Thyroid gland (tissue), 4 donors: Measurements from ENCODE around the gene TLR5. TPM values are rescaled to one million over a fixed set of nuclear protein-coding genes. Genes with fewer than 3 reads are reported as not detected.
A peak's percentile ranks its signal among the peaks of the same experiment; 100 is the strongest.

ENCODE experiments used
- DNase-seq, 2 donors: peaks; one replicate each; pipeline ENCODE4 v3.0.0-alpha.2; 2019
- H3K27ac ChIP-seq, 3 donors: fragments of 200-600 bp; sonication (generic); 1 replicate in 2 of 3; 2 replicates in 1 of 3; pipeline ENCODE4 v1.5.1; 2016 to 2019; ENCODE audit warnings: mild to moderate bottlenecking in 1 of 3, moderate library complexity in 1 of 3
- H3K27me3 ChIP-seq: fragments of 200-600 bp; sonication (generic); one replicate; pipeline ENCODE4 v1.5.1; 2019
- H3K36me3 ChIP-seq, 2 donors: fragments of 200-600 bp; sonication (generic); one replicate each; pipeline ENCODE4 v1.5.1; 2016 to 2019
- H3K4me1 ChIP-seq, 2 donors: fragments of 200-600 bp; sonication (generic); one replicate each; pipeline ENCODE4 v1.5.1; 2017 to 2019
- H3K4me3 ChIP-seq, 3 donors: fragments of 200-600 bp; sonication (generic); replicated peaks in 1 of 3; 1 replicate in 2 of 3; 2 replicates in 1 of 3; pipeline ENCODE4 v1.5.1; 2016; ENCODE audit warnings: mild to moderate bottlenecking in 1 of 3
- H3K9me3 ChIP-seq: fragments of 200-600 bp; sonication (generic); one replicate; pipeline ENCODE4 v1.5.1; 2017
- CTCF ChIP-seq, 6 experiments: fragments of 200-600 bp in 3 of 6; fragments of 450-650 bp in 3 of 6; sonication (generic) in 3 of 6; IDR thresholded peaks; one replicate each; pipeline ENCODE4 v1.5.1; 2016 to 2019; ENCODE audit warnings: antibody characterized with exemption in 6 of 6, mild to moderate bottlenecking in 2 of 6, inconsistent platforms in 1 of 6, moderate library complexity in 1 of 6
- POLR2A ChIP-seq, 2 donors: fragments of 450-650 bp; IDR thresholded peaks; one replicate each; pipeline ENCODE4 v1.6.1; 2017; ENCODE audit warnings: antibody characterized with exemption in 2 of 2, mild to moderate bottlenecking in 2 of 2, moderate library complexity in 1 of 2
- WGBS, 2 donors: methylation state at CpG; one replicate each; pipeline ENCODE4 v1.1.5; 2017; 5-methylcytosine and 5-hydroxymethylcytosine counted together
- intact Hi-C: fragments of 100-400 bp; cut with DNase I; formaldehyde crosslinking; loops from one replicate; pipeline ENCODE4 v1.15.1; 2023
- total RNA-seq, 4 donors: library from RNA; depleted of rRNA; stranded (reverse); fragments of >200 nt; gene quantifications; one replicate each; pipeline ENCODE4 v1.2.3, GENCODE V29; 2016

The TLR5 gene
- total RNA-seq, 4 donors from 2014 or later = 3.3 to 11.6 (median 6.7) TPM

GRCh38 chr1:223091896-223092295 lies 51.2 kb downstream of the TLR5 start:
- H3K36me3 ChIP-seq = no peaks in the 10 kb centered on the region
- 88 to 94% methylated on average over 5 to 6 of the region's 6 CpGs for WGBS, 2 donors
- H3K27me3 ChIP-seq = no peaks in the 10 kb centered on the region
- no peak for DNase-seq
- H3K27ac ChIP-seq = no peak overlapping the region
- TF ChIP-seq CTCF (IDR thresholded peaks at IDR 0.05) (no peak), POLR2A (IDR thresholded peaks at IDR 0.05) (no peak)
- H3K4me1 ChIP-seq = peaks cover 0 to 7% of the 10 kb centered on the region in 2 donors
- no peak overlapping the region for H3K4me3 ChIP-seq
- H3K9me3 ChIP-seq = no peaks in the 10 kb centered on the region
- intact Hi-C loops = no loop called here

GRCh38 chr1:223089250-223089649 lies 53.8 kb downstream of the TLR5 start:
- H3K4me3 ChIP-seq = no peak overlapping the region
- peaks cover 0 to 11% of the 10 kb centered on the region in 2 donors for H3K4me1 ChIP-seq
- intact Hi-C loops = no loop called here
- no peaks in the 10 kb centered on the region for H3K36me3 ChIP-seq
- no peak for DNase-seq
- no peak overlapping the region for H3K27ac ChIP-seq
- H3K27me3 ChIP-seq = no peaks in the 10 kb centered on the region
- no peaks in the 10 kb centered on the region for H3K9me3 ChIP-seq
- WGBS, 2 donors = 84 to 88% methylated on average over 11 of the region's 11 CpGs
- TF ChIP-seq CTCF (IDR thresholded peaks at IDR 0.05) = no peak
- no peak for TF ChIP-seq POLR2A (IDR thresholded peaks at IDR 0.05)

- no peaks in the 10 kb centered on the region for H3K9me3 ChIP-seq
- peaks cover 0 to 11% of the 10 kb centered on the region in 2 donors for H3K4me1 ChIP-seq
- TF ChIP-seq CTCF (IDR thresholded peaks at IDR 0.05) = no peak
- TF ChIP-seq POLR2A (IDR thresholded peaks at IDR 0.05) = no peak
- intact Hi-C loops = no loop called here
- no peak for DNase-seq
- H3K27me3 ChIP-seq = no peaks in the 10 kb centered on the region
- H3K4me3 ChIP-seq = no peak overlapping the region
- 93 to 95% methylated on average over 13 of the region's 13 CpGs for WGBS, 2 donors
- no peaks in the 10 kb centered on the region for H3K36me3 ChIP-seq
- no peak overlapping the region for H3K27ac ChIP-seq
Measured at GRCh38 chr1:223088713-223089240, 54.3 kb downstream of the TLR5 start.

- H3K4me3 ChIP-seq = no peak overlapping the region
- no peaks in the 10 kb centered on the region for H3K27me3 ChIP-seq
- 57 to 58% methylated on average over 10 of the region's 10 CpGs for WGBS, 2 donors
- peak; percentile 23 to 24 for DNase-seq
- peak overlapping the region in 2 of 3 donors; percentile 21 to 27 for H3K27ac ChIP-seq
- intact Hi-C loops = no loop called here
- peaks cover 0 to 11% of the 10 kb centered on the region in 2 donors for H3K4me1 ChIP-seq
- no peaks in the 10 kb centered on the region for H3K36me3 ChIP-seq
- no peaks in the 10 kb centered on the region for H3K9me3 ChIP-seq
- TF ChIP-seq POLR2A (IDR thresholded peaks at IDR 0.05) (no peak), CTCF (IDR thresholded peaks at IDR 0.05) (no peak)
Measured at GRCh38 chr1:223087291-223088255, 55.5 kb downstream of the TLR5 start.

- Histone ChIP-seq H3K27ac (no peak overlapping the region), H3K27me3 (no peaks in the 10 kb centered on the region), H3K36me3 (no peaks in the 10 kb centered on the region), H3K4me3 (no peak overlapping the region), H3K9me3 (no peaks in the 10 kb centered on the region), H3K4me1 (peaks cover 0 to 15% of the 10 kb centered on the region in 2 donors)
- no peak for TF ChIP-seq CTCF (IDR thresholded peaks at IDR 0.05)
- no peak for TF ChIP-seq POLR2A (IDR thresholded peaks at IDR 0.05)
- WGBS, 2 donors = 79 to 84% methylated on average over 8 of the region's 8 CpGs
- intact Hi-C loops = loop anchor here (5.0 kb wide), 2 partner anchors 292 to 347 kb away; partner anchors contain the start of gene FAM177B
- DNase-seq = no peak
Measured at GRCh38 chr1:223084464-223084866, 58.6 kb downstream of the TLR5 start.
